K562 (cell line): ENCODE results near the gene PRR7. TPM values are rescaled to one million over a fixed set of nuclear protein-coding genes. Genes with fewer than 3 reads are reported as not detected.

Source experiments
- AFF1 ChIP-seq, 2 experiments: fragments of 450-650 bp; IDR thresholded peaks; 2 replicates each; pipeline ENCODE4 v1.6.1; 2018; ENCODE audit warnings: mild to moderate bottlenecking in 2 of 2, low read depth in 1 of 2; ENCODE audit not compliant: partially characterized antibody in 2 of 2
- BRD4 ChIP-seq: fragments of 200-600 bp; sonication (generic); IDR thresholded peaks from 2 replicates; pipeline ENCODE4 v1.6.1; 2017; ENCODE audit warnings: inconsistent platforms
- HDAC6 ChIP-seq: IDR thresholded peaks from 2 replicates; pipeline ENCODE4 v1.6.1; 2012; ENCODE audit warnings: low read depth, mild to moderate bottlenecking, control low read depth, inconsistent platforms, low read length, moderate library complexity
- IRF9 ChIP-seq: fragments of 450-650 bp; IDR thresholded peaks from 2 replicates; pipeline ENCODE4 v1.6.1; 2016; ENCODE audit warnings: missing biosample characterization, missing genetic modification characterization
- JUN ChIP-seq, 2 experiments: sonication (generic) in 1 of 2; formaldehyde crosslinking in 1 of 2; IDR thresholded peaks; 2 replicates each; pipeline versions ENCODE4 v1.6.1 to v1.8.0; 2012 to 2022; ENCODE audit warnings: borderline replicate concordance in 2 of 2, mild to moderate bottlenecking in 2 of 2, improper control_type of control experiment in 1 of 2, low read depth in 1 of 2, low read length in 1 of 2, missing genetic modification reagents in 1 of 2
- LARP7 ChIP-seq: fragments of 450-650 bp; IDR thresholded peaks from 2 replicates; pipeline ENCODE4 v1.6.1; 2016
- MLLT1 ChIP-seq, 2 experiments: fragments of 450-650 bp; IDR thresholded peaks; 2 replicates each; pipeline ENCODE4 v1.6.1; 2016
- NRF1 ChIP-seq, 2 experiments: fragments of 450-650 bp; IDR thresholded peaks in 1 of 2; conservative IDR thresholded peaks in 1 of 2; 2 replicates each; pipeline ENCODE4 v1.6.1; 2014; ENCODE audit warnings: mild to moderate bottlenecking in 2 of 2
- RBM14 ChIP-seq: fragments of 200-400 bp; formaldehyde crosslinking; IDR thresholded peaks from 2 replicates; pipeline ENCODE4 v1.6.1; 2018; ENCODE audit warnings: low read depth, mild to moderate bottlenecking, low read length, moderate library complexity, borderline replicate concordance; ENCODE audit not compliant: insufficient read depth
- SMARCA4 ChIP-seq: fragments of 450-650 bp; IDR thresholded peaks from 2 replicates; pipeline ENCODE4 v1.6.1; 2016
- SMARCC2 ChIP-seq: fragments of 450-650 bp; IDR thresholded peaks from 2 replicates; pipeline ENCODE4 v1.6.1; 2017; ENCODE audit warnings: antibody characterized with exemption, moderate library complexity, mild to moderate bottlenecking, low read depth
- SMC3 ChIP-seq: conservative IDR thresholded peaks from 2 replicates; pipeline ENCODE4 v1.6.1; 2011; ENCODE audit warnings: low read depth, low read length, improper control_type of control experiment; ENCODE audit not compliant: insufficient read depth
- THRAP3 ChIP-seq: fragments of 450-650 bp; IDR thresholded peaks from 2 replicates; pipeline ENCODE4 v1.6.1; 2016; ENCODE audit warnings: mild to moderate bottlenecking, inconsistent platforms, borderline replicate concordance
- TRIM24 ChIP-seq, 2 experiments: fragments of 450-650 bp; IDR thresholded peaks; 2 replicates each; pipeline ENCODE4 v1.6.1; 2016
- ZNF280B ChIP-seq: fragments of 250-450 bp; sonication (Bioruptor Pico); IDR thresholded peaks from 2 replicates; pipeline ENCODE4 v1.5.1; 2021; ENCODE audit warnings: mild to moderate bottlenecking
- ZNF449 ChIP-seq: fragments of 250-450 bp; sonication (Bioruptor Pico); IDR thresholded peaks from 2 replicates; pipeline ENCODE4 v1.8.0; 2022; ENCODE audit warnings: moderate library complexity, mild to moderate bottlenecking, inconsistent platforms
- ZNF695 ChIP-seq: fragments of 450-650 bp; formaldehyde crosslinking; IDR thresholded peaks from 2 replicates; pipeline ENCODE4 v1.4.0; 2020; ENCODE audit warnings: mild to moderate bottlenecking, moderate library complexity
- polyA plus RNA-seq, 8 experiments: library from polyadenylated mRNA; depleted of rRNA in 4 of 8; stranded (reverse) in 5 of 8; unstranded in 3 of 8; fragments of >200 nt; fragmentation: Nextera tagmentation in 2 of 8; fragmentation: Illumina TruSeq in 1 of 8; extraction: Ambion mirVana in 2 of 8; extraction: Trizol in 1 of 8; gene quantifications; 2 replicates each; pipeline versions ENCODE4 v1.2.1 to v1.2.3, GENCODE V29; 2011 to 2014; ENCODE audit warnings: inconsistent platforms in 1 of 8, missing spikeins in 1 of 8
- total RNA-seq, 7 experiments: library from RNA; depleted of rRNA in 6 of 7; stranded (reverse); fragments of >200 nt in 6 of 7; fragmentation: Illumina TruSeq in 2 of 7; extraction: Trizol in 2 of 7; gene quantifications; 2 replicates each; pipeline versions ENCODE4 v1.2.1 to v1.2.3, GENCODE V29; 2011 to 2021; ENCODE audit warnings: low replicate concordance in 1 of 7

The PRR7 gene
- total and polyA plus RNA-seq, 9 of the 15 experiments (the other 6 are each of a cell fraction or from before 2014, with no cell fraction given) = 0.80 to 11.3 (median 10.4) TPM; not detected in 4

- TF ChIP-seq THRAP3 = no peak
- no peak for TF ChIP-seq ZNF280B
- TF ChIP-seq ZNF695 = no peak
- peak; percentile 36; the same call in 1 of the 2 replicates for TF ChIP-seq JUN (IDR thresholded peaks at IDR 0.05; ENCODE audit: borderline replicate concordance, low read depth, low read length)
- 0 out of 2 replicates have a peak, but pooled peaks have one; percentile 23 for TF ChIP-seq JUN (CRISPR knock-in tag; IDR thresholded peaks at IDR 0.05; ENCODE audit: borderline replicate concordance)
- no peak for TF ChIP-seq AFF1 (IDR thresholded peaks at IDR 0.05; ENCODE audit: low read depth in 1 of 2, partially characterized antibody in 2 of 2)
- TF ChIP-seq RBM14 = no peak
- no peak for TF ChIP-seq SMARCC2
- TF ChIP-seq SMARCA4 = peak; percentile 38; the same call in 1 of the 2 replicates
- peak; percentile 58 to 69 for TF ChIP-seq NRF1 (conservative IDR thresholded peaks at IDR 0.05 in 1 of 2, IDR thresholded peaks at IDR 0.05 in 1 of 2)
- TF ChIP-seq LARP7 = no peak
- TF ChIP-seq ZNF449 (CRISPR knock-in tag) = no peak
- no peak for TF ChIP-seq IRF9 (tag)
- no peak for TF ChIP-seq HDAC6
- TF ChIP-seq MLLT1 (IDR thresholded peaks at IDR 0.05) = no peak
- peak in 1 of 2 experiments; percentile 32; a peak in 1 of 4 replicates for TF ChIP-seq TRIM24 (IDR thresholded peaks at IDR 0.05)
- peak; percentile 85 for TF ChIP-seq SMC3
- TF ChIP-seq BRD4 = 0 out of 2 replicates have a peak, but pooled peaks have one; percentile 28
These were observed 42.6 kb upstream of the PRR7 start (continued) for GRCh38 chr5:177403792-177404640.
